Lower lobe of right lung (tissue), 2 donors: ENCODE data around the gene CAMK2G. TPM values are rescaled to one million over a fixed set of nuclear protein-coding genes. Genes with fewer than 3 reads are reported as not detected.

Source experiments
- ATAC-seq, 2 donors: fragments of 200-7000 bp; cut with Tn5 transposase; one replicate each; pipeline ENCODE4 v1.9.1; 2020 to 2022; ENCODE audit warnings: mild to moderate bottlenecking in 2 of 2, moderate library complexity in 2 of 2
- DNase-seq: peaks from one replicate; pipeline ENCODE4 v3.0.0-alpha.2; 2020
- H3K27ac ChIP-seq: fragments of 200-600 bp; one replicate; pipeline ENCODE4 v1.8.0; 2022
- H3K27me3 ChIP-seq: fragments of 200-600 bp; one replicate; pipeline ENCODE4 v1.8.0; 2022; ENCODE audit warnings: low read depth
- H3K36me3 ChIP-seq: fragments of 200-600 bp; one replicate; pipeline ENCODE4 v1.8.0; 2022; ENCODE audit warnings: mild to moderate bottlenecking
- H3K4me1 ChIP-seq: fragments of 200-600 bp; one replicate; pipeline ENCODE4 v1.8.0; 2022
- H3K4me3 ChIP-seq: fragments of 200-600 bp; one replicate; pipeline ENCODE4 v1.8.0; 2022; ENCODE audit warnings: mild to moderate bottlenecking
- H3K9me3 ChIP-seq: fragments of 200-600 bp; one replicate; pipeline ENCODE4 v1.8.0; 2022
- intact Hi-C: fragments of 100-400 bp; cut with DNase I; formaldehyde crosslinking; loops from one replicate; pipeline ENCODE4 v1.11.0; 2022
- total RNA-seq: library from RNA; stranded (reverse); fragmentation: NEBNext Ultra II Directional; extraction: Animal tissue kit (Norgen Biotek cat#: 25700); gene quantifications from one replicate; pipeline ENCODE4 v1.2.1, GENCODE V29; 2021
- TF ChIP-seq, protein P1 (sequence below): fragments of 200-600 bp; IDR thresholded peaks from one replicate; pipeline ENCODE4 v1.8.0; 2022; ENCODE audit warnings: antibody characterized with exemption, mild to moderate bottlenecking
- donor health status: DM: no; HTN: yes; CAD: no; lungs with severe emphysema.

Gene CAMK2G
- total RNA-seq, 1 donor from 2014 or later: 38.4 TPM

DNA sequence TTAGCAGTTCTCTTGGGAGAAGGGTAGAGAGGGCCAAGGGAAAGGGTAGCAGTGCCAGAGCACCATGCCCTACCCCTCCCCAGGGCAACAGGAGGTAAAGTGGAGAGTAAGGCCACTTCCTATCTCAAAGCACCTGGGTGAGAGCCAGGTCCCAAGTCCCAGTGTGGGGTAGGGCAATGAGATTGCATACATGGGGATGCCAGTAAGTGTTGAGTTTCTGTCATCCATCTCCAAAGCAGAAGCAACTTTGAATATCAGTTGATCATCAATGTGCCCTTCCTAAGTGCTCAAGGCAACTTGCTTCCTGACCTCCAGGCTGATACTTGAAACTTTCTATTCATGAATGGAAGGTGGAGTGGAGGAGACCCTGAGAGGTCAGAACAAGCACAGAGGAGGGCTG lies 2.2 kb upstream of the CAMK2G start:
- TF ChIP-seq, protein P1, sequence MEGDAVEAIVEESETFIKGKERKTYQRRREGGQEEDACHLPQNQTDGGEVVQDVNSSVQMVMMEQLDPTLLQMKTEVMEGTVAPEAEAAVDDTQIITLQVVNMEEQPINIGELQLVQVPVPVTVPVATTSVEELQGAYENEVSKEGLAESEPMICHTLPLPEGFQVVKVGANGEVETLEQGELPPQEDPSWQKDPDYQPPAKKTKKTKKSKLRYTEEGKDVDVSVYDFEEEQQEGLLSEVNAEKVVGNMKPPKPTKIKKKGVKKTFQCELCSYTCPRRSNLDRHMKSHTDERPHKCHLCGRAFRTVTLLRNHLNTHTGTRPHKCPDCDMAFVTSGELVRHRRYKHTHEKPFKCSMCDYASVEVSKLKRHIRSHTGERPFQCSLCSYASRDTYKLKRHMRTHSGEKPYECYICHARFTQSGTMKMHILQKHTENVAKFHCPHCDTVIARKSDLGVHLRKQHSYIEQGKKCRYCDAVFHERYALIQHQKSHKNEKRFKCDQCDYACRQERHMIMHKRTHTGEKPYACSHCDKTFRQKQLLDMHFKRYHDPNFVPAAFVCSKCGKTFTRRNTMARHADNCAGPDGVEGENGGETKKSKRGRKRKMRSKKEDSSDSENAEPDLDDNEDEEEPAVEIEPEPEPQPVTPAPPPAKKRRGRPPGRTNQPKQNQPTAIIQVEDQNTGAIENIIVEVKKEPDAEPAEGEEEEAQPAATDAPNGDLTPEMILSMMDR: no peak
- DNase-seq (no peak), ATAC-seq (no peak)
- H3K36me3 ChIP-seq: peaks cover 4% of the 10 kb centered on the region
- H3K4me3 ChIP-seq: no peak overlapping the region
- peaks cover 48% of the 10 kb centered on the region for H3K4me1 ChIP-seq
- peak overlapping the region; percentile 72 for H3K27ac ChIP-seq
- H3K27me3 ChIP-seq: no peaks in the 10 kb centered on the region
- intact Hi-C loops: no loop called here
- H3K9me3 ChIP-seq: no peaks in the 10 kb centered on the region

DNA sequence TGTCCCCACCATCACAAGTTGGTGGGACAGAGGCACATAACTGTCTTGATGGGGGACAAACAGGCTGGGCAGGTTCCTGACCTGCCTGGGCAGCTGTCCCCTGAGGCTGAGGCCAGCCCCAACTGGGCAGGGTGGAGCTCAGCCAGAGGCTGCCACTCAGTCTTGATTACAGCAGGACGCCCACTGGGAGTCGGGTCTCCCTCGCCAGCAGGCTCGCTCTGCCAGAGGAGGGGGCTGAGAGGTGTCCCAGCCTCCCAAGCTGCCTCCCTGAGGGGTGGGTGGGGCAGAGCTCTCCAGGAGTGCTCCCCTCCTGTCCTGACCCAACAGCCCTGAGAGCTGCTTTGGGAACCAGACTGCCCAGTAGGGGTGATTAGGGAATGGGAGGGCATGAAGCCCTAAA lies 1.8 kb upstream of the CAMK2G start:
- Histone ChIP-seq H3K4me3 (no peak overlapping the region), H3K27ac (peak overlapping the region; percentile 72), H3K9me3 (no peaks in the 10 kb centered on the region), H3K36me3 (peaks cover 8% of the 10 kb centered on the region), H3K27me3 (no peaks in the 10 kb centered on the region), H3K4me1 (peaks cover 52% of the 10 kb centered on the region)
- intact Hi-C loops: no loop called here
- TF ChIP-seq, protein P1: no peak
- DNase-seq (no peak), ATAC-seq (no peak)

DNA sequence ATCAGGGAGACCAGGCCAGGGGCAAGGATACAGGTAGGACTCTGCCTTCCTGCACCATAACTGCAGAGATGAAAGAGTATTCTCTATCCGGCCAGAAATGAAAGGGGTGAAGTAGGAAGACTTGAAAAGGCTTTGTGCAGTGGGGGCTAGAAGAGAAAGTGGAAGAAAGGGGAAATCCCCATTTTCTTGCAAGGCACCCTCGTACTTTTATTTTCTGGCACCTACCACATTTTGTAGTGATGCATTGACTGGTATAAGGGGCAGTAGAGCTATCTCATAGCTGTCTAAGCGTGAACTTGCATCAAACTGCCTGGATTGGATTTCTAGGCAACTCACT lies 752 bp upstream of the CAMK2G start:
- TF ChIP-seq, protein P1: no peak
- peaks cover 57% of the 10 kb centered on the region for H3K4me1 ChIP-seq
- DNase-seq (no peak), ATAC-seq (no peak)
- intact Hi-C loops: no loop called here
- H3K4me3 ChIP-seq: peak overlapping the region; percentile 72
- peaks cover 17% of the 10 kb centered on the region for H3K36me3 ChIP-seq
- H3K9me3 ChIP-seq: no peaks in the 10 kb centered on the region
- H3K27ac ChIP-seq: peak overlapping the region; percentile 73
- no peaks in the 10 kb centered on the region for H3K27me3 ChIP-seq

DNA sequence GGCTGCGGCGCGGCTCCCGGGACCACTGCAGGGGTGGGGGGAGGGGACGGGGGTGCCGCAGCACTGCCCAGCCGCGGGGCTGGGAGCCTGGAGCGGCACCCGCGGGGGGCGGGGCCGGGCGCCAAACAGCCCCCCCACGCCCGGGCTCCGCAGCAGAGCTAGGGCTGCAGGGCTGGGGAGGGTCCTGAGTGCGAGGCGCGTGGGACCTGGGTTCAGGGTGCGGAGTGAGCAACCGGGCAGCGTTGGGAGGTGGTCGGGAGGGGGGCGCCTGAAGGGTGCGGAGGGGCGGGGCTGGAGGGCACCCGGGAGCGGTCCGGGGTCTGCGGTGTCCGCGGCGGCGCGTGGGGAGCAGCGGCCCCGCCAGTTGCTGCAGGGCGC lies 528 bp downstream of the CAMK2G start:
- no peaks in the 10 kb centered on the region for H3K27me3 ChIP-seq
- DNase-seq (no peak), ATAC-seq (no peak)
- peaks cover 29% of the 10 kb centered on the region for H3K36me3 ChIP-seq
- H3K4me1 ChIP-seq: peaks cover 52% of the 10 kb centered on the region
- intact Hi-C loops: no loop called here
- TF ChIP-seq, protein P1: no peak
- peak overlapping the region; percentile 62 for H3K27ac ChIP-seq
- H3K9me3 ChIP-seq: no peaks in the 10 kb centered on the region
- H3K4me3 ChIP-seq: peak overlapping the region; percentile 72

DNA sequence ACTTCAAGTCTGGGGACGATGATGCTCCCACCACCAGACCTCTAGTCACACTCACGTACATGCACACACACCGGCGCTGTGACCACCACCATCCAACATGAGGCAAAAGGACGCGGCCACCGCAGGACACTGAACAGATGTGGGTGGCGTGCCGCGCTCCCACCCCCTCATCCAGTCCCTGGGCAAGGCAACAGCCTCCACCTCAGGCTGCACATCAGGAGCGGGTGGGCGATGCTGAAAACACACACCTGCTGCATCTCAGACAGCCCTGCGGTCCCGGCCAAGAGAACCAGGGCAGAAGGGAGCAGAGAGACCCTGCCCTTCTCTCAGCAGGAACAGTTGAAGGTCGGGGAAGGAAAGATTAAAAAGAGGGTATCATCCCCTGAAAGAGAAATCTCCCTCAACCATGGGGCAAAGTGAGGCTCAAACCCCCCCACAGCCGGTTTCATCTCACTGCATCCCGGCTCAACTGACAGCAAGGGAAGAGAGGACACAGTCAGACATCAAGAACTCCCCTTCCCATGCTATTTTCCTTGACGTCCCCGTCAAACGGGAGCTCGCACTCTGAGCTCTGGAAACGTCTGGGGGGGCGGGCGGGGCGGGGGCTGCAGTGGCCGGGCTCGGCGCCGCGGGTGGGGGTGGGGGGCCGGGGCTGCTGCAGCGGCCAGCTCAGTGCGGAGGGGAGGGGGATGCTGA lies 1.1 kb downstream of the CAMK2G start:
- peaks cover 57% of the 10 kb centered on the region for H3K4me1 ChIP-seq
- TF ChIP-seq, protein P1: no peak

More for the DNA sequence above, 1.1 kb downstream of the CAMK2G start:
- DNase-seq: no peak
- Histone ChIP-seq H3K9me3 (no peaks in the 10 kb centered on the region), H3K27me3 (no peaks in the 10 kb centered on the region), H3K27ac (no peak overlapping the region), H3K36me3 (peaks cover 33% of the 10 kb centered on the region), H3K4me3 (peak overlapping the region; percentile 72)
- intact Hi-C loops: no loop called here
- no peak for ATAC-seq
